Stomach smooth muscle (tissue), 2 donors: Measurements from ENCODE around the gene MPPED1.

Experiments
- H3K27ac ChIP-seq: one replicate; pipeline ENCODE4 v1.7.0; 2013; ENCODE audit warnings: mild to moderate bottlenecking, low read length, inconsistent platforms
- H3K27me3 ChIP-seq, 2 donors: one replicate each; pipeline ENCODE4 v1.7.0; 2013; ENCODE audit warnings: low read length in 2 of 2; ENCODE audit not compliant: insufficient read depth in 2 of 2, control insufficient read depth in 1 of 2
- H3K36me3 ChIP-seq, 2 donors: one replicate each; pipeline ENCODE4 v1.7.0; 2013; ENCODE audit warnings: low read length in 2 of 2; ENCODE audit not compliant: control insufficient read depth in 2 of 2, insufficient read depth in 2 of 2
- H3K4me1 ChIP-seq: one replicate; pipeline ENCODE4 v1.7.0; 2013; ENCODE audit warnings: low read length; ENCODE audit not compliant: control insufficient read depth, insufficient read depth
- H3K4me3 ChIP-seq, 2 donors: one replicate each; pipeline ENCODE4 v1.7.0; 2013; ENCODE audit warnings: low read length in 2 of 2
- H3K9ac ChIP-seq, 2 donors: one replicate each; pipeline ENCODE4 v1.7.0; 2013; ENCODE audit warnings: low read length in 2 of 2, mild to moderate bottlenecking in 1 of 2
- H3K9me3 ChIP-seq, 2 donors: one replicate each; pipeline ENCODE4 v1.7.0; 2013; ENCODE audit warnings: low read length in 2 of 2; ENCODE audit not compliant: control insufficient read depth in 2 of 2
- donor health status: healthy.
- donor health status: Pancreatic carcinoma.

MPPED1 gene

GRCh38 chr22:43440104-43440387 lies 28.2 kb downstream of the MPPED1 start:
- no peaks in the 10 kb centered on the region for H3K9me3 ChIP-seq
- H3K27ac ChIP-seq: no peak overlapping the region
- peaks cover 4% of the 10 kb centered on the region for H3K4me1 ChIP-seq
- H3K27me3 ChIP-seq: peaks cover 0 to 10% of the 10 kb centered on the region in 2 donors
- no peak overlapping the region for H3K4me3 ChIP-seq
- H3K9ac ChIP-seq: no peak overlapping the region
- no peaks in the 10 kb centered on the region for H3K36me3 ChIP-seq

- Histone ChIP-seq H3K36me3 (no peaks in the 10 kb centered on the region), H3K4me3 (no peak overlapping the region), H3K4me1 (peaks cover 4% of the 10 kb centered on the region), H3K27ac (no peak overlapping the region), H3K9me3 (no peaks in the 10 kb centered on the region), H3K27me3 (peaks cover 0 to 10% of the 10 kb centered on the region in 2 donors), H3K9ac (no peak overlapping the region)
Observed at GRCh38 chr22:43440556-43440955, 28.7 kb downstream of the MPPED1 start.

- Histone ChIP-seq H3K36me3 (no peaks in the 10 kb centered on the region), H3K27ac (no peak overlapping the region), H3K4me3 (no peak overlapping the region), H3K9ac (no peak overlapping the region), H3K4me1 (peaks cover under 1% of the 10 kb centered on the region), H3K27me3 (peaks cover 0 to 10% of the 10 kb centered on the region in 2 donors), H3K9me3 (no peaks in the 10 kb centered on the region)
Observed at GRCh38 chr22:43441216-43441615, 29.4 kb downstream of the MPPED1 start.

GRCh38 chr22:43441751-43442150 lies 29.9 kb downstream of the MPPED1 start:
- Histone ChIP-seq H3K9ac (no peak overlapping the region), H3K36me3 (no peaks in the 10 kb centered on the region), H3K27ac (no peak overlapping the region), H3K4me1 (no peaks in the 10 kb centered on the region), H3K4me3 (no peak overlapping the region), H3K27me3 (peaks cover 0 to 14% of the 10 kb centered on the region in 2 donors), H3K9me3 (no peaks in the 10 kb centered on the region)

- H3K4me1 ChIP-seq: no peaks in the 10 kb centered on the region
- H3K36me3 ChIP-seq: no peaks in the 10 kb centered on the region
- no peaks in the 10 kb centered on the region for H3K9me3 ChIP-seq
- peaks cover 0 to 14% of the 10 kb centered on the region in 2 donors for H3K27me3 ChIP-seq
- no peak overlapping the region for H3K27ac ChIP-seq
- H3K9ac ChIP-seq: no peak overlapping the region
- H3K4me3 ChIP-seq: no peak overlapping the region
Observed at GRCh38 chr22:43442386-43443151, 30.8 kb downstream of the MPPED1 start.

GRCh38 chr22:43443152-43443471 lies 31.3 kb downstream of the MPPED1 start:
- no peak overlapping the region for H3K9ac ChIP-seq
- peaks cover 0 to 12% of the 10 kb centered on the region in 2 donors for H3K27me3 ChIP-seq
- H3K36me3 ChIP-seq: no peaks in the 10 kb centered on the region
- no peak overlapping the region for H3K4me3 ChIP-seq
- H3K9me3 ChIP-seq: no peaks in the 10 kb centered on the region
- no peaks in the 10 kb centered on the region for H3K4me1 ChIP-seq
- no peak overlapping the region for H3K27ac ChIP-seq

- Histone ChIP-seq H3K27me3 (peaks cover 3 to 8% of the 10 kb centered on the region in 2 donors), H3K9me3 (no peaks in the 10 kb centered on the region), H3K27ac (no peak overlapping the region), H3K4me3 (no peak overlapping the region), H3K9ac (no peak overlapping the region), H3K36me3 (no peaks in the 10 kb centered on the region), H3K4me1 (no peaks in the 10 kb centered on the region)
Observed at GRCh38 chr22:43446037-43446803, 34.4 kb downstream of the MPPED1 start.

GRCh38 chr22:43446916-43447315 lies 35.1 kb downstream of the MPPED1 start:
- Histone ChIP-seq H3K9me3 (no peaks in the 10 kb centered on the region), H3K4me3 (no peak overlapping the region), H3K27me3 (peaks cover 3 to 8% of the 10 kb centered on the region in 2 donors), H3K4me1 (no peaks in the 10 kb centered on the region), H3K9ac (no peak overlapping the region), H3K36me3 (no peaks in the 10 kb centered on the region), H3K27ac (no peak overlapping the region)

GRCh38 chr22:43447380-43447779 lies 35.6 kb downstream of the MPPED1 start:
- Histone ChIP-seq H3K4me3 (no peak overlapping the region), H3K27me3 (peaks cover 3 to 8% of the 10 kb centered on the region in 2 donors), H3K9me3 (no peaks in the 10 kb centered on the region), H3K27ac (no peak overlapping the region), H3K36me3 (no peaks in the 10 kb centered on the region), H3K4me1 (no peaks in the 10 kb centered on the region), H3K9ac (no peak overlapping the region)

GRCh38 chr22:43448048-43448447 lies 36.2 kb downstream of the MPPED1 start:
- H3K27me3 ChIP-seq: peaks cover 3 to 8% of the 10 kb centered on the region in 2 donors
- no peaks in the 10 kb centered on the region for H3K9me3 ChIP-seq
- no peaks in the 10 kb centered on the region for H3K4me1 ChIP-seq
- no peaks in the 10 kb centered on the region for H3K36me3 ChIP-seq
- no peak overlapping the region for H3K27ac ChIP-seq
- no peak overlapping the region for H3K9ac ChIP-seq
- no peak overlapping the region for H3K4me3 ChIP-seq

GRCh38 chr22:43449205-43449830 lies 37.5 kb downstream of the MPPED1 start:
- Histone ChIP-seq H3K4me1 (no peaks in the 10 kb centered on the region), H3K27ac (no peak overlapping the region), H3K4me3 (no peak overlapping the region), H3K9ac (no peak overlapping the region), H3K9me3 (no peaks in the 10 kb centered on the region), H3K27me3 (peaks cover 3 to 8% of the 10 kb centered on the region in 2 donors), H3K36me3 (no peaks in the 10 kb centered on the region)
